Liver (tissue), 9 donors: ENCODE data around the gene NSFL1C. TPM values are rescaled to one million over a fixed set of nuclear protein-coding genes. Genes with fewer than 3 reads are reported as not detected.

Source experiments
- DNase-seq: peaks from one replicate; pipeline ENCODE4 v3.0.0-alpha.2; 2017; ENCODE audit warnings: low spot score
- H3K27ac ChIP-seq, 2 donors: one replicate each; pipeline ENCODE4 v1.7.0; 2013; ENCODE audit warnings: inconsistent platforms in 2 of 2, low read length in 2 of 2, control low read depth in 1 of 2, low read depth in 1 of 2, mild to moderate bottlenecking in 1 of 2
- H3K27me3 ChIP-seq, 4 donors: one replicate each; pipeline versions ENCODE4 v1.6.1 to v1.7.0; 2013; ENCODE audit warnings: low read length in 3 of 4, inconsistent platforms in 1 of 4, mild to moderate bottlenecking in 1 of 4, moderate library complexity in 1 of 4; ENCODE audit not compliant: control insufficient read depth in 4 of 4, insufficient read depth in 4 of 4
- H3K36me3 ChIP-seq, 4 donors: one replicate each; pipeline versions ENCODE4 v1.6.1 to v1.7.0; 2013; ENCODE audit warnings: low read length in 3 of 4, mild to moderate bottlenecking in 3 of 4, low read depth in 1 of 4, moderate library complexity in 1 of 4; ENCODE audit not compliant: control insufficient read depth in 4 of 4, insufficient read depth in 3 of 4
- H3K4me1 ChIP-seq, 4 donors: one replicate each; pipeline versions ENCODE4 v1.6.1 to v1.7.0; 2013; ENCODE audit warnings: low read length in 3 of 4, mild to moderate bottlenecking in 3 of 4, moderate library complexity in 1 of 4; ENCODE audit not compliant: control insufficient read depth in 4 of 4, insufficient read depth in 4 of 4
- H3K4me3 ChIP-seq, 3 donors: one replicate each; pipeline versions ENCODE4 v1.6.1 to v1.7.0; 2013; ENCODE audit warnings: low read length in 3 of 3, control low read depth in 1 of 3, low read depth in 1 of 3, mild to moderate bottlenecking in 1 of 3
- H3K9ac ChIP-seq, 2 donors: one replicate each; pipeline ENCODE4 v1.7.0; 2013; ENCODE audit warnings: low read length in 2 of 2, mild to moderate bottlenecking in 2 of 2, moderate library complexity in 2 of 2, control low read depth in 1 of 2, low read depth in 1 of 2
- H3K9me3 ChIP-seq, 4 donors: one replicate each; pipeline versions ENCODE4 v1.6.1 to v1.7.0; 2013; ENCODE audit warnings: low read length in 3 of 4; ENCODE audit not compliant: control insufficient read depth in 4 of 4
- ATF3 ChIP-seq: IDR thresholded peaks from 2 replicates; pipeline ENCODE4 v1.6.1; 2016; ENCODE audit warnings: antibody characterized with exemption
- CTCF ChIP-seq: fragments of 150-350 bp; IDR thresholded peaks from 2 replicates; pipeline ENCODE4 v1.5.1; 2017; ENCODE audit warnings: improper control_type of control experiment, low read depth, low read length; ENCODE audit not compliant: missing input control
- EGR1 ChIP-seq, 2 donors: IDR thresholded peaks; 2 replicates each; pipeline ENCODE4 v1.6.1; 2016 to 2018; ENCODE audit warnings: antibody characterized with exemption in 2 of 2, low read depth in 2 of 2
- FOXA1 ChIP-seq: IDR thresholded peaks from 2 replicates; pipeline ENCODE4 v1.6.1; 2016; ENCODE audit warnings: antibody characterized with exemption
- FOXA2 ChIP-seq: IDR thresholded peaks from 2 replicates; pipeline ENCODE4 v1.6.1; 2016; ENCODE audit warnings: antibody characterized with exemption
- GABPA ChIP-seq, 2 donors: IDR thresholded peaks in 1 of 2; conservative IDR thresholded peaks in 1 of 2; 2 replicates each; pipeline ENCODE4 v1.6.1; 2016; ENCODE audit warnings: antibody characterized with exemption in 2 of 2, mild to moderate bottlenecking in 1 of 2, moderate library complexity in 1 of 2
- HNF4A ChIP-seq, 2 donors: conservative IDR thresholded peaks; 2 replicates each; pipeline ENCODE4 v1.6.1; 2016; ENCODE audit warnings: antibody characterized with exemption in 2 of 2, mild to moderate bottlenecking in 2 of 2
- HNF4G ChIP-seq: IDR thresholded peaks from 2 replicates; pipeline ENCODE4 v1.6.1; 2016; ENCODE audit warnings: antibody characterized with exemption
- JUND ChIP-seq, 2 donors: IDR thresholded peaks; 2 replicates each; pipeline ENCODE4 v1.6.1; 2016; ENCODE audit warnings: antibody characterized with exemption in 2 of 2
- MAX ChIP-seq: IDR thresholded peaks from 2 replicates; pipeline ENCODE4 v1.6.1; 2016; ENCODE audit warnings: antibody characterized with exemption
- NR2F2 ChIP-seq: IDR thresholded peaks from 2 replicates; pipeline ENCODE4 v1.6.1; 2016; ENCODE audit warnings: antibody characterized with exemption
- RAD21 ChIP-seq, 2 donors: IDR thresholded peaks; 2 replicates each; pipeline ENCODE4 v1.6.1; 2016; ENCODE audit warnings: antibody characterized with exemption in 2 of 2, mild to moderate bottlenecking in 2 of 2
- REST ChIP-seq: IDR thresholded peaks from 2 replicates; pipeline ENCODE4 v1.6.1; 2016; ENCODE audit warnings: antibody characterized with exemption, mild to moderate bottlenecking
- RXRA ChIP-seq, 2 donors: IDR thresholded peaks; 2 replicates each; pipeline ENCODE4 v1.6.1; 2017 to 2018; ENCODE audit warnings: antibody characterized with exemption in 2 of 2, mild to moderate bottlenecking in 1 of 2
- SP1 ChIP-seq: IDR thresholded peaks from 2 replicates; pipeline ENCODE4 v1.6.1; 2018; ENCODE audit warnings: antibody characterized with exemption, mild to moderate bottlenecking
- TAF1 ChIP-seq: conservative IDR thresholded peaks from 2 replicates; pipeline ENCODE4 v1.6.1; 2016; ENCODE audit warnings: antibody characterized with exemption, mild to moderate bottlenecking
- YY1 ChIP-seq: IDR thresholded peaks from 2 replicates; pipeline ENCODE4 v1.6.1; 2016; ENCODE audit warnings: antibody characterized with exemption, mild to moderate bottlenecking
- ZBTB33 ChIP-seq: IDR thresholded peaks from 2 replicates; pipeline ENCODE4 v1.6.1; 2016; ENCODE audit warnings: antibody characterized with exemption
- WGBS: extraction: QIAGEN DNeasy Blood & Tissue Kit; methylation state at CpG from one replicate; pipeline ENCODE4 v1.1.7; 2013; 5-methylcytosine and 5-hydroxymethylcytosine counted together
- polyA plus RNA-seq, 2 donors: library from polyadenylated mRNA; stranded (reverse) in 1 of 2; unstranded in 1 of 2; fragments of 200-250 nt in 1 of 2; fragments of >200 nt in 1 of 2; fragmentation: Nextera tagmentation in 1 of 2; extraction: Ambion mirVana in 1 of 2; gene quantifications; one replicate each; pipeline versions ENCODE4 v1.2.1 to v1.2.3, GENCODE V29; 2013 to 2015
- total RNA-seq, 2 donors: library from RNA; depleted of rRNA; stranded (reverse); fragments of >200 nt; gene quantifications; one replicate each; pipeline ENCODE4 v1.2.3, GENCODE V29; 2014
- donor health status: healthy.
- donor health status: healthy.
- donor health status: healthy.
- donor health status: healthy.
- donor health status: healthy.

NSFL1C gene
- total and polyA plus RNA-seq, 4 donors = 13.7 to 49.0 (median 34.7) TPM

GRCh38 chr20:1437235-1437904 lies 29.3 kb downstream of the NSFL1C start:
- H3K9ac ChIP-seq = no peak overlapping the region
- H3K36me3 ChIP-seq = peaks cover under 1 to 18% (median 5%) of the 10 kb centered on the region in 4 donors
- no peak overlapping the region for H3K27ac ChIP-seq
- TF ChIP-seq SP1 (no peak), JUND (IDR thresholded peaks at IDR 0.05) (no peak), FOXA2 (no peak), REST (no peak), HNF4A (conservative IDR thresholded peaks at IDR 0.05) (peak in 1 of 2 donors; percentile 18), NR2F2 (no peak), CTCF (peak; percentile 86), HNF4G (no peak), FOXA1 (no peak), RAD21 (IDR thresholded peaks at IDR 0.05) (peak; percentile 97 to 98), ATF3 (no peak), RXRA (IDR thresholded peaks at IDR 0.05) (no peak), TAF1 (no peak), GABPA (IDR thresholded peaks at IDR 0.05 in 1 of 2, conservative IDR thresholded peaks at IDR 0.05 in 1 of 2) (no peak), YY1 (no peak), EGR1 (IDR thresholded peaks at IDR 0.05; ENCODE audit: low read depth in 2 of 2) (no peak), ZBTB33 (no peak), MAX (no peak)
- H3K4me1 ChIP-seq = no peaks in the 10 kb centered on the region
- peak; percentile 80 for DNase-seq
- no peaks in the 10 kb centered on the region for H3K27me3 ChIP-seq
- H3K9me3 ChIP-seq = no peaks in the 10 kb centered on the region
- WGBS = 29% methylated on average over 5 of the region's 5 CpGs
- H3K4me3 ChIP-seq = no peak overlapping the region
